Effector CD4-positive, alpha-beta T cell (primary cell): ENCODE results near the gene CLEC4C.

Experiments used
- DNase-seq: peaks from one replicate; pipeline ENCODE4 v3.0.0-alpha.2; 2020

Gene CLEC4C

GRCh38 chr12:7719946-7720730 lies 27.0 kb downstream of the CLEC4C start:
- DNase-seq, result no peak

GRCh38 chr12:7716381-7716780 lies 30.8 kb downstream of the CLEC4C start:
- DNase-seq, result no peak

GRCh38 chr12:7712841-7713442 lies 34.2 kb downstream of the CLEC4C start:
- DNase-seq, result no peak

GRCh38 chr12:7711133-7711532 lies 36.0 kb downstream of the CLEC4C start, which contains the start of gene DPPA3:
DPPA3 (plus strand) TSS chr12:7711433; CDS start chr12:7711571, 138 bp downstream.
- no peak for DNase-seq

GRCh38 chr12:7709969-7710675 lies 37.1 kb downstream of the CLEC4C start:
- DNase-seq, result no peak

- no peak for DNase-seq
These were observed 41.3 kb downstream of the CLEC4C start for GRCh38 chr12:7705846-7706245.

- no peak for DNase-seq
These were observed 51.5 kb downstream of the CLEC4C start, which contains the start of gene GDF3 for GRCh38 chr12:7695566-7696197. GDF3 (minus strand) TSS chr12:7695775; CDS start chr12:7695728, 47 bp downstream.

- DNase-seq, result no peak
These were observed 52.0 kb downstream of the CLEC4C start for GRCh38 chr12:7695237-7695560.

GRCh38 chr12:7694556-7695236 lies 52.5 kb downstream of the CLEC4C start:
- DNase-seq, result no peak

GRCh38 chr12:7693793-7694192 lies 53.4 kb downstream of the CLEC4C start:
- DNase-seq, result no peak

GRCh38 chr12:7681535-7681934 lies 65.6 kb downstream of the CLEC4C start:
- no peak for DNase-seq
